ENCODE data around the gene LIPI. TPM values are rescaled to one million over a fixed set of nuclear protein-coding genes. Genes with fewer than 3 reads are reported as not detected.

LIPI gene
- total RNA-seq, 1 experiment from 2014 or later: not detected

- Histone ChIP-seq H3K23me2 (ENCODE audit: insufficient read length, low read depth, low read length, poor library complexity, severe bottlenecking) (no peaks in the 10 kb centered on the region), H4K8ac (replicated peaks; ENCODE audit: insufficient read length, low read depth, low read length) (no peak overlapping the region), H3K4me1 (ENCODE audit: insufficient read depth, low read length) (no peaks in the 10 kb centered on the region), H3K14ac (ENCODE audit: insufficient read depth, low read length) (no peak overlapping the region), H3K27ac (ENCODE audit: insufficient read length, low read depth, low read length) (no peak overlapping the region), H4K5ac (ENCODE audit: insufficient read length, low read depth, low read length) (no peak overlapping the region), H3K79me1 (ENCODE audit: insufficient read depth, low read depth, low read length, poor library complexity, severe bottlenecking) (no peaks in the 10 kb centered on the region), H3K56ac (ENCODE audit: insufficient read length, low read depth, low read length) (no peak overlapping the region), H2BK120ac (ENCODE audit: low read depth, low read length, poor library complexity, severe bottlenecking) (no peak overlapping the region), H4K20me1 (ENCODE audit: control insufficient read depth, insufficient read depth, insufficient read length) (no peaks in the 10 kb centered on the region), H2AK5ac (ENCODE audit: insufficient read length, low read length) (no peak overlapping the region), H2BK15ac (ENCODE audit: low read depth, low read length) (no peak overlapping the region), H3K4ac (ENCODE audit: low read depth, low read length) (no peak overlapping the region), H3K23ac (ENCODE audit: insufficient read length, low read depth, low read length) (no peak overlapping the region), H2BK12ac (ENCODE audit: insufficient read length, low read depth, low read length) (no peak overlapping the region), H3K9ac (ENCODE audit: extremely low read depth, insufficient read length, low read length) (no peak overlapping the region), H3K27me3 (ENCODE audit: insufficient read depth, low read length) (no peaks in the 10 kb centered on the region), H2BK20ac (ENCODE audit: low read depth, low read length, poor library complexity, severe bottlenecking) (no peak overlapping the region), H3K18ac (ENCODE audit: insufficient read length, low read depth, low read length) (no peak overlapping the region), H3K79me2 (ENCODE audit: insufficient read depth, low read length) (no peaks in the 10 kb centered on the region), H3K9me3 (ENCODE audit: control insufficient read depth, low read depth, low read length) (no peaks in the 10 kb centered on the region), H3K4me2 (ENCODE audit: insufficient read depth, insufficient read length, low read length) (no peak overlapping the region), H2AFZ (ENCODE audit: low read length) (no peak overlapping the region), H4K91ac (ENCODE audit: insufficient read length, low read depth, low read length) (no peak overlapping the region), H3T11ph (ENCODE audit: low read length) (no peak overlapping the region), H2BK5ac (ENCODE audit: insufficient read length, low read length) (no peak overlapping the region)
- Mint-ChIP-seq H3K27ac (no peak overlapping the region), H3K4me3 (no peak overlapping the region), H3K27me3 (ENCODE audit: low read depth) (no peaks in the 10 kb centered on the region; the same call in 1 of the 2 replicates), H3K9me3 (peaks cover 54 to 63% of the 10 kb centered on the region in 2 experiments), H3K36me3 (ENCODE audit: insufficient read depth in 1 of 3, low read depth in 3 of 3) (peaks cover 21 to 26% (median 25%) of the 10 kb centered on the region in 3 experiments), H3K4me1 (peaks cover 6 to 9% of the 10 kb centered on the region in 2 experiments; a peak in 3 of 4 replicates)
- no CpG with 5 or more reads among the region's 6 CpGs for WGBS (ENCODE audit: extremely low coverage, insufficient read length, low lambda C conversion rate)
- no peak for DNase-seq
- TF ChIP-seq CTCF (conservative IDR thresholded peaks at IDR 0.05): no peak
These were observed 114.2 kb downstream of the LIPI start for GRCh38 chr21:14096577-14096976.
